Mucosa of rectum (tissue), 2 donors: ENCODE results near the gene PITPNM3.

Source experiments
- H3K27ac ChIP-seq, 2 donors: one replicate each; pipeline ENCODE4 v1.7.0; 2013; ENCODE audit warnings: inconsistent platforms in 2 of 2, low read depth in 2 of 2, low read length in 2 of 2
- H3K27me3 ChIP-seq, 2 donors: one replicate each; pipeline ENCODE4 v1.7.0; 2013; ENCODE audit warnings: low read length in 2 of 2; ENCODE audit not compliant: control insufficient read depth in 2 of 2, insufficient read depth in 2 of 2
- H3K36me3 ChIP-seq, 2 donors: one replicate each; pipeline ENCODE4 v1.7.0; 2013; ENCODE audit warnings: low read length in 2 of 2; ENCODE audit not compliant: control insufficient read depth in 2 of 2, insufficient read depth in 2 of 2
- H3K4me1 ChIP-seq, 2 donors: one replicate each; pipeline ENCODE4 v1.7.0; 2013; ENCODE audit warnings: low read length in 2 of 2, mild to moderate bottlenecking in 1 of 2; ENCODE audit not compliant: control insufficient read depth in 2 of 2, insufficient read depth in 2 of 2
- H3K4me3 ChIP-seq, 2 donors: one replicate each; pipeline ENCODE4 v1.7.0; 2013; ENCODE audit warnings: low read length in 2 of 2
- H3K9ac ChIP-seq, 2 donors: one replicate each; pipeline ENCODE4 v1.7.0; 2013; ENCODE audit warnings: low read length in 2 of 2, low read depth in 1 of 2, mild to moderate bottlenecking in 1 of 2
- H3K9me3 ChIP-seq, 2 donors: one replicate each; pipeline ENCODE4 v1.7.0; 2013; ENCODE audit warnings: low read length in 2 of 2; ENCODE audit not compliant: control insufficient read depth in 2 of 2
- donor health status: healthy.
- donor health status: Normal muscosa, but diverticular disease.

PITPNM3 gene

GRCh38 chr17:6554342-6554741, 2.0 kb downstream of the PITPNM3 start:
- no peaks in the 10 kb centered on the region for H3K36me3 ChIP-seq
- peak overlapping the region in 1 of 2 donors; percentile 72 for H3K9ac ChIP-seq
- H3K9me3 ChIP-seq: no peaks in the 10 kb centered on the region
- H3K27ac ChIP-seq: peak overlapping the region; percentile 83 to 87
- H3K4me1 ChIP-seq: peaks cover 24 to 35% of the 10 kb centered on the region in 2 donors
- H3K4me3 ChIP-seq: peak overlapping the region in 1 of 2 donors; percentile 66
- H3K27me3 ChIP-seq: peaks cover 6 to 7% of the 10 kb centered on the region in 2 donors

DNA sequence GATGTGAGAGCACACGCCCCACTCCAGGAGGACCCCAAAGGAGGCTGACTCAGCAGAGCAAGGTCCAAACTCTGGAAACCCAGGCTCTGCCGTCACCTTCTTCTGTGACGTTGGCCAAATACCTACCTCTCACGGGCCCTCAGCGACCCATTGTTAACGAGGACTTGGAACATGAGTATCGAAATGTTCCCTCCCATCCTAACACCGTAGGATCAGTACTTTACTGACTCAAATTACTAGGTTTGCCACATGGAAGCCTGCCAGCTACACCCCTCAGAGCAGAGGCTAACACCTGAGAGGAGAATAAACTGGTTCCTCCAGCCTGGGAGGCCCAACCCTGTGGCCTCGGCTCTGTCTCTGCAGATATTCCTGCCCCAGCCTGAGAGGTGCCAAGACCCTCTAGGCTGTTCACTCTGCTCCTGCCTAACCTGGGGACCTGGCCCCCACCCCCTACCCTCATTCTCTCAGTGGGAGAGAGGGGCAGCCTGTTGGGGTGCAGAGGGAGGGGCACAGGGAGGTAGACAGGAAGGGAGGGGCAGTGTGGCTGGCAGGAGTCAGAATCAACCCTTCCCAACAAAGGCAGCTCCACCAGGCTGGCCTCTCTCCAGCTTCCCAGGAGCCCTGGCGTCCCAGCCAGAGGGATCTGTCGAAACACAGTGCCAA, 4.4 kb downstream of the PITPNM3 start:
- H3K36me3 ChIP-seq: no peaks in the 10 kb centered on the region
- peak overlapping the region; percentile 8 to 31 for H3K4me3 ChIP-seq
- H3K9ac ChIP-seq: peak overlapping the region; percentile 24 to 34
- peaks cover 19 to 41% of the 10 kb centered on the region in 2 donors for H3K4me1 ChIP-seq
- H3K9me3 ChIP-seq: no peaks in the 10 kb centered on the region
- peak overlapping the region; percentile 87 to 89 for H3K27ac ChIP-seq
- H3K27me3 ChIP-seq: peaks cover 6 to 7% of the 10 kb centered on the region in 2 donors

- Histone ChIP-seq H3K4me1 (peaks cover 19 to 39% of the 10 kb centered on the region in 2 donors), H3K4me3 (no peak overlapping the region), H3K27me3 (peaks cover 6 to 7% of the 10 kb centered on the region in 2 donors), H3K36me3 (no peaks in the 10 kb centered on the region), H3K27ac (peak overlapping the region; percentile 87 to 89), H3K9me3 (no peaks in the 10 kb centered on the region), H3K9ac (peak overlapping the region in 1 of 2 donors; percentile 34)
Measured at GRCh38 chr17:6551356-6551755, 5.0 kb downstream of the PITPNM3 start.

DNA sequence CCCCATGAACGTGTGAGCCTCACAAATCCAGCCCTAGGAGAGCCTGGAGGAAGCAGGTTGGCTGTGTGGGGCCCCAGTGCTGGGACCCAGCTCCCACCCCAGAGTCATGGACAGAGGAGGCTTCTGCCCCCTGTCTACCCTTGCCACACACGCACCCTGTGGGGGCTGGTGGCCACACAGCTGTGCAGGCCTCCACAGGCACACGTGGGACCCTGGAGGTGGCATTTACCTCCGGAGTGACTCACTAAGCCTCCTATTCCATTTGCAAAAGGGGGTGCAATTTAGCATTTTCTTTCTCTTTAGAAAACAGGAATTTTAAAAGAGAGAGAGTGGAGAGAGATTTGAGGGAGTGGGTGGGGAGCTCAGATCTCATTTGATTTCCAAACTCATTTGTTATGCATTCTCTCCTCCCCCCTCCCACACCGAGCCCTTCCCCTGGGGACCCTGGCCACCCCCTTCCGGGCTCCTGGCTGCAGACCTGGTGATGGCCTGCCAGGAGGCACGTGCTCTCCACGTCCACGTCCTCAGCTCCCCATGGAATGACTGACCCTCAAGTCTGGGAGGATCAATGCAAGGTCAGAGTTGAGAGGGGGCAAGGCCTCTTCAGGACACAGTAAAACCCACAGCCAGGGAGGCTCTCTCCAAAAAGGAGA, 6.8 kb downstream of the PITPNM3 start:
- Histone ChIP-seq H3K9me3 (no peaks in the 10 kb centered on the region), H3K27ac (peak overlapping the region in 1 of 2 donors; percentile 38), H3K27me3 (peaks cover 0 to under 1% of the 10 kb centered on the region in 2 donors), H3K4me3 (no peak overlapping the region), H3K4me1 (peaks cover 9 to 30% of the 10 kb centered on the region in 2 donors), H3K9ac (no peak overlapping the region), H3K36me3 (no peaks in the 10 kb centered on the region)

DNA sequence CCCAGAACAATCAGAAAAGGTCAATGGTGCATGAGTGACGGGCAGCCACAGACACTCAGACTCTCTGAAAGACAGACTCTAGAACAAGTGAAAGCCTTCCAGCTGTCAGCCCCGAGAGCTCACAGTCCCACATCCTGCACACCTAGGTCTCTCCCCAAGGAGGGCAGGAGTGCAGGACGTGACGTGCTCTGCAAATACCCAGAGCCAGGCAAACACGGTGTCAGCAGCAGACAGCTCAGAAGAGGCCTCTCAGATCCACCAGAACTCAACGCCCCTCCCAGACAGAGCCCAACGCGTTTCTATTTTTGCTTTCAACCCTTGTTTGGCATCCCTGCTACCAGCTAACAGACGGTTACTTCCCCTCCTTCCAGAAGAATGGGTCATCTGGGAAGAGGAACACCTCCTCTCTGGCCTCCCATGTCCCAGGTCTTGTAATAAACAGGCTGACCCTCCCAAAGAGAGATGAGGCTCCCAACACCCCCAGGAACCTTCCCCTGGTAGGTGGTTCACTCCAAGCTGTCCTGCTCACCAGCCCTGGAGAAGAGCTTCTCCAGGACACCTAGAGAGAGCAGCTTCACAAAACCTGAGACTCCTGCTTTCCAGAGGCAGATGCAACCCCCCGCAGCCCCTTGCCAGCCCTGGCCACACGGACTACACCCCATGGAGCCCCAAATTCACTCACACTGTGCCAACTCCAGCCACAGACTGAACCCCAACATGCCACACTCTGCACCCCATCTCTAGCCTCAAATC, 7.6 kb downstream of the PITPNM3 start:
- no peaks in the 10 kb centered on the region for H3K36me3 ChIP-seq
- no peak overlapping the region for H3K4me3 ChIP-seq
- peak overlapping the region in 1 of 2 donors; percentile 38 for H3K27ac ChIP-seq
- peaks cover 6 to 28% of the 10 kb centered on the region in 2 donors for H3K4me1 ChIP-seq
- H3K9ac ChIP-seq: no peak overlapping the region
- H3K27me3 ChIP-seq: no peaks in the 10 kb centered on the region
- no peaks in the 10 kb centered on the region for H3K9me3 ChIP-seq

GRCh38 chr17:6548034-6548433, 8.3 kb downstream of the PITPNM3 start:
- H3K27ac ChIP-seq: no peak overlapping the region
- H3K4me3 ChIP-seq: no peak overlapping the region
- H3K27me3 ChIP-seq: no peaks in the 10 kb centered on the region
- no peaks in the 10 kb centered on the region for H3K36me3 ChIP-seq
- peaks cover 6 to 21% of the 10 kb centered on the region in 2 donors for H3K4me1 ChIP-seq
- H3K9me3 ChIP-seq: no peaks in the 10 kb centered on the region
- H3K9ac ChIP-seq: no peak overlapping the region

GRCh38 chr17:6547336-6547735, 9.0 kb downstream of the PITPNM3 start:
- H3K9me3 ChIP-seq: no peaks in the 10 kb centered on the region
- no peak overlapping the region for H3K27ac ChIP-seq
- H3K4me3 ChIP-seq: no peak overlapping the region
- H3K36me3 ChIP-seq: no peaks in the 10 kb centered on the region
- H3K9ac ChIP-seq: no peak overlapping the region
- H3K4me1 ChIP-seq: peaks cover 3 to 14% of the 10 kb centered on the region in 2 donors
- H3K27me3 ChIP-seq: no peaks in the 10 kb centered on the region

- Histone ChIP-seq H3K27ac (no peak overlapping the region), H3K9ac (no peak overlapping the region)
Measured at GRCh38 chr17:6546069-6546718, 10.2 kb downstream of the PITPNM3 start.

DNA sequence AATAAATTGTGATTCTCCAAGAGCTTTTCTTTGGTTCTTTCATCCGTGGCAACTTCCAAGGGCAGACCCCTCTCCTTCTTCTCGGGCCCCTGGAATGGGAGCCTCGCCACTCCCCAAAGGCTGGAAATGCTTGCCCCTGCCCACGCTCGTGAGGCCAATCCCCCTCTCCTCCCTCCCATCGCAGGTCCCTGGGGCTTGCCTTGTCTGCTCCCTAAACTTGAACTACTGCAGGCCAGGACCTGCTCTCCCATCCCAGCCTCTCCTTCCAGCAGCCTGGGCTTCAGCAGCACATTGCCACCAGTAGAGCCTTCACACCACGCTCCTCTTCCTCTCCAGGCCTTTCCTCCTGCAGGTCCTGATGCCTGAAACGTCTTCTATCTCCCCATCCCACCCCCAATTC, 11.1 kb downstream of the PITPNM3 start:
- H3K27ac ChIP-seq: no peak overlapping the region
- no peaks in the 10 kb centered on the region for H3K27me3 ChIP-seq
- H3K4me3 ChIP-seq: no peak overlapping the region
- no peak overlapping the region for H3K9ac ChIP-seq
- H3K4me1 ChIP-seq: peaks cover 0 to 6% of the 10 kb centered on the region in 2 donors
- H3K9me3 ChIP-seq: no peaks in the 10 kb centered on the region
- peaks cover 0 to 4% of the 10 kb centered on the region in 2 donors for H3K36me3 ChIP-seq

More at GRCh38 chr17:6546069-6546718, 10.2 kb downstream of the PITPNM3 start:
- Histone ChIP-seq H3K36me3 (peaks cover 0 to 2% of the 10 kb centered on the region in 2 donors), H3K4me1 (peaks cover 3 to 6% of the 10 kb centered on the region in 2 donors), H3K4me3 (no peak overlapping the region), H3K9me3 (no peaks in the 10 kb centered on the region), H3K27me3 (no peaks in the 10 kb centered on the region)
